WTC11 (cell line): ENCODE data around the gene BTF3.

ENCODE experiments used
- ATF2 ChIP-seq: sonication (generic); formaldehyde crosslinking; IDR thresholded peaks from 2 replicates; pipeline ENCODE4 v1.8.1; 2022; ENCODE audit warnings: low read depth, missing genetic modification reagents, borderline replicate concordance
- CREB1 ChIP-seq: sonication (generic); formaldehyde crosslinking; IDR thresholded peaks from 2 replicates; pipeline ENCODE4 v1.8.0; 2023; ENCODE audit warnings: mild to moderate bottlenecking, missing genetic modification reagents
- HMGXB4 ChIP-seq: sonication (generic); formaldehyde crosslinking; IDR thresholded peaks from 2 replicates; pipeline ENCODE4 v1.8.1; 2023; ENCODE audit warnings: mild to moderate bottlenecking, moderate library complexity, missing genetic modification reagents
- MLX ChIP-seq: sonication (generic); formaldehyde crosslinking; IDR thresholded peaks from 2 replicates; pipeline ENCODE4 v1.8.1; 2023; ENCODE audit warnings: mild to moderate bottlenecking, missing genetic modification reagents, moderate library complexity
- NR3C1 ChIP-seq: sonication (generic); formaldehyde crosslinking; conservative IDR thresholded peaks from 2 replicates; pipeline ENCODE4 v1.8.1; 2023; ENCODE audit warnings: low read depth, mild to moderate bottlenecking, missing genetic modification reagents
- TEAD4 ChIP-seq: sonication (generic); formaldehyde crosslinking; IDR thresholded peaks from 2 replicates; pipeline ENCODE4 v1.8.0; 2022; ENCODE audit warnings: mild to moderate bottlenecking, missing genetic modification reagents
- ZNF138 ChIP-seq: sonication (generic); formaldehyde crosslinking; conservative IDR thresholded peaks from 2 replicates; pipeline ENCODE4 v1.8.1; 2022; ENCODE audit warnings: mild to moderate bottlenecking, moderate library complexity, missing genetic modification reagents
- ZNF416 ChIP-seq: fragments of 250-450 bp; sonication (Bioruptor Pico); IDR thresholded peaks from 2 replicates; pipeline ENCODE4 v1.9.0; 2021; ENCODE audit warnings: mild to moderate bottlenecking, inconsistent platforms
- TF ChIP-seq, protein P1 (sequence below): fragments of 200-600 bp; IDR thresholded peaks from 2 replicates; pipeline ENCODE4 v1.8.0; 2022; ENCODE audit warnings: antibody characterized with exemption

GRCh38 chr5:73499756-73500155, 1.5 kb downstream of the BTF3 start:
- TF ChIP-seq, protein P1, sequence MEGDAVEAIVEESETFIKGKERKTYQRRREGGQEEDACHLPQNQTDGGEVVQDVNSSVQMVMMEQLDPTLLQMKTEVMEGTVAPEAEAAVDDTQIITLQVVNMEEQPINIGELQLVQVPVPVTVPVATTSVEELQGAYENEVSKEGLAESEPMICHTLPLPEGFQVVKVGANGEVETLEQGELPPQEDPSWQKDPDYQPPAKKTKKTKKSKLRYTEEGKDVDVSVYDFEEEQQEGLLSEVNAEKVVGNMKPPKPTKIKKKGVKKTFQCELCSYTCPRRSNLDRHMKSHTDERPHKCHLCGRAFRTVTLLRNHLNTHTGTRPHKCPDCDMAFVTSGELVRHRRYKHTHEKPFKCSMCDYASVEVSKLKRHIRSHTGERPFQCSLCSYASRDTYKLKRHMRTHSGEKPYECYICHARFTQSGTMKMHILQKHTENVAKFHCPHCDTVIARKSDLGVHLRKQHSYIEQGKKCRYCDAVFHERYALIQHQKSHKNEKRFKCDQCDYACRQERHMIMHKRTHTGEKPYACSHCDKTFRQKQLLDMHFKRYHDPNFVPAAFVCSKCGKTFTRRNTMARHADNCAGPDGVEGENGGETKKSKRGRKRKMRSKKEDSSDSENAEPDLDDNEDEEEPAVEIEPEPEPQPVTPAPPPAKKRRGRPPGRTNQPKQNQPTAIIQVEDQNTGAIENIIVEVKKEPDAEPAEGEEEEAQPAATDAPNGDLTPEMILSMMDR: no peak
- TF ChIP-seq ZNF138: no peak
- TF ChIP-seq ZNF416 (CRISPR knock-in tag): no peak
- no peak for TF ChIP-seq CREB1 (CRISPR knock-in tag)
- no peak for TF ChIP-seq HMGXB4
- no peak for TF ChIP-seq ATF2 (CRISPR knock-in tag)
- no peak for TF ChIP-seq NR3C1
- no peak for TF ChIP-seq MLX
- no peak for TF ChIP-seq TEAD4 (CRISPR knock-in tag)
